ENCODE results near the gene L2HGDH. TPM values are rescaled to one million over a fixed set of nuclear protein-coding genes. Genes with fewer than 3 reads are reported as not detected.

The L2HGDH gene
- polyA plus RNA-seq, 2 of the 4 experiments (the other 2 are of a cell fraction) = 14.5 to 18.1 TPM

DNA sequence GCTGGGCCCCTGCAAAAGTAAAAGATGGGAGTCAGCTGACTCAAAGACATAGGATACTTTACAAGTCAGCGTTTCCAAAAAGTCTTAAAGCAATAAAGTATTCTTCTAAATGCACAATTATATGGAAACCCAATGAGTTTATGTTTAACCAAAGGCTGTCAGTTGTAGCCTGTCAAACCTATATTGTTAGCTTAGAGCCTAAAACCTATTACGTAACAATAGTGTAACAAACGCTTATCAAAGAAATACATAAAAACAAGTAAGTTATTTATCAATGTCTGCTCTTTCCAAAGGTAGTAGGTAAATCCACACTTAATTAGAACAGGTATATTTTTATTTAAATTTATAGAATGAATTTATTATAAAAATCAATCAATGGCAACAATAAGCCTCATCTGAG lies 64.8 kb downstream of the L2HGDH start:
- H3K4me2 ChIP-seq = no peak overlapping the region
- DNase-seq (ENCODE audit: low read depth in 1 of 2, low spot score in 1 of 2) (no peak), FAIRE-seq (no peak), ATAC-seq (no peak)
- ChIA-PET CTCF (interaction anchor here (1.6 kb wide), 1 partner anchor 9 kb away, joined by 3 read pairs; no protein-coding TSS in a partner anchor), POLR2A (no interaction called here)
- H3K4me3 ChIP-seq = no peak overlapping the region
- H3K9me3 ChIP-seq = no peaks in the 10 kb centered on the region
- TF ChIP-seq HOXA7 (CRISPR knock-in tag; IDR thresholded peaks at IDR 0.05) (no peak), EHF (CRISPR knock-in tag; IDR thresholded peaks at IDR 0.05) (no peak), HDAC2 (IDR thresholded peaks at IDR 0.05) (no peak), ZSCAN20 (CRISPR knock-in tag; IDR thresholded peaks at IDR 0.05) (no peak), HOXB5 (CRISPR knock-in tag; IDR thresholded peaks at IDR 0.05) (no peak), ZNF302 (CRISPR knock-in tag; IDR thresholded peaks at IDR 0.05) (no peak), RNF2 (IDR thresholded peaks at IDR 0.05; ENCODE audit: borderline replicate concordance, low read depth) (no peak), PHF8 (IDR thresholded peaks at IDR 0.05; ENCODE audit: borderline replicate concordance, low read depth) (no peak), BHLHE40 (IDR thresholded peaks at IDR 0.05; ENCODE audit: low read depth, low read length) (no peak), KDM5A (IDR thresholded peaks at IDR 0.05) (no peak), ZC3H11A (IDR thresholded peaks at IDR 0.05) (no peak), HOXB13 (CRISPR knock-in tag; IDR thresholded peaks at IDR 0.05; ENCODE audit: low read depth) (no peak), JUNB (IDR thresholded peaks at IDR 0.05) (no peak), EP300 (IDR thresholded peaks at IDR 0.05) (no peak), MYC (IDR thresholded peaks at IDR 0.05; ENCODE audit: borderline replicate concordance, low read length) (no peak), NPAS2 (CRISPR knock-in tag; IDR thresholded peaks at IDR 0.05; ENCODE audit: borderline replicate concordance) (no peak), CEBPB (IDR thresholded peaks at IDR 0.05) (no peak), CBX2 (IDR thresholded peaks at IDR 0.05; ENCODE audit: borderline replicate concordance, low read depth) (no peak), E2F6 (IDR thresholded peaks at IDR 0.05; ENCODE audit: borderline replicate concordance, low read depth) (no peak)
- H3K27ac ChIP-seq = no peak overlapping the region
- H3K4me1 ChIP-seq = no peaks in the 10 kb centered on the region
- 73% methylated on average over 3 of the region's 3 CpGs for WGBS (ENCODE audit: missing lambda C conversion rate)

GRCh38 chr14:50242566-50243310 lies 69.3 kb downstream of the L2HGDH start:
- ChIA-PET POLR2A (no interaction called here), CTCF (interaction anchor here (1.1 kb wide), 1 partner anchor 377 kb away, joined by 3 read pairs; no protein-coding TSS in a partner anchor)
- no peak for DNase-seq (ENCODE audit: low read depth in 1 of 2, low spot score in 1 of 2)
- 74% methylated on average over 5 of the region's 5 CpGs for WGBS (ENCODE audit: missing lambda C conversion rate)
- H3K4me2 ChIP-seq = no peak overlapping the region
- no peak overlapping the region for H3K4me3 ChIP-seq
- no peaks in the 10 kb centered on the region for H3K4me1 ChIP-seq
- TF ChIP-seq JUN (IDR thresholded peaks at IDR 0.05) = no peak
- no peak for TF ChIP-seq E2F6 (IDR thresholded peaks at IDR 0.05; ENCODE audit: borderline replicate concordance, low read depth)
- no peak for TF ChIP-seq HOXA7 (CRISPR knock-in tag; IDR thresholded peaks at IDR 0.05)
- FAIRE-seq = no peak
- no peaks in the 10 kb centered on the region for H3K9me3 ChIP-seq
- no peak for ATAC-seq
- H3K27ac ChIP-seq = no peak overlapping the region

- no peak for TF ChIP-seq FOSB (CRISPR knock-in tag; IDR thresholded peaks at IDR 0.05)
- no peak for TF ChIP-seq RCOR1 (IDR thresholded peaks at IDR 0.05; ENCODE audit: low read depth, low read length)
- TF ChIP-seq KDM1A (IDR thresholded peaks at IDR 0.05; ENCODE audit: low read depth) = no peak
- TF ChIP-seq SREBF2 (IDR thresholded peaks at IDR 0.05) = no peak
- TF ChIP-seq RAD21 (conservative IDR thresholded peaks at IDR 0.05 in 1 of 2, IDR thresholded peaks at IDR 0.05 in 1 of 2) = no peak
- TF ChIP-seq HES2 (IDR thresholded peaks at IDR 0.05) = no peak
- no peak for TF ChIP-seq ZFP36 (IDR thresholded peaks at IDR 0.05; ENCODE audit: borderline replicate concordance, partially characterized antibody)
- no peak for TF ChIP-seq NPAS2 (CRISPR knock-in tag; IDR thresholded peaks at IDR 0.05; ENCODE audit: borderline replicate concordance)
- TF ChIP-seq ZC3H11A (IDR thresholded peaks at IDR 0.05) = no peak
- Histone ChIP-seq H3K9me3 (no peaks in the 10 kb centered on the region), H3K4me2 (no peak overlapping the region), H3K4me3 (no peak overlapping the region), H3K27ac (no peak overlapping the region), H3K4me1 (no peaks in the 10 kb centered on the region)
- POLR2A ChIA-PET = no interaction called here
- CTCF ChIA-PET = interaction anchor here (0.6 to 1.1 kb wide), 2 partner anchors 376 to 733 kb away, joined by 3 read pairs; no protein-coding TSS in a partner anchor
- no peak for DNase-seq (ENCODE audit: low read depth in 1 of 2, low spot score in 1 of 2)
- WGBS (ENCODE audit: missing lambda C conversion rate) = 95% methylated on average over 1 of the region's 1 CpG
- no peak for FAIRE-seq
- ATAC-seq = no peak
Observed at GRCh38 chr14:50242096-50242495, 69.9 kb downstream of the L2HGDH start.
